Measurements from ENCODE around the gene NUDT3.

GRCh38 chr6:34302929-34303328, 89.5 kb downstream of the NUDT3 start:
- TF ChIP-seq CTCF (IDR thresholded peaks at IDR 0.05) (no peak), ZFX (IDR thresholded peaks at IDR 0.05; ENCODE audit: borderline replicate concordance) (no peak)

Data from 22Rv1 (cell line).